ENCODE data around the gene NTSR1.
"Not testable (repeated sequence)": the region's sequence is repeated elsewhere in the genome, so short reads cannot be mapped to it uniquely, and the experiment has no call there.

The NTSR1 gene

GRCh38 chr20:62675156-62675876 is 33.3 kb upstream of the NTSR1 start:
- peak; percentile 85 for DNase-seq

GRCh38 chr20:62675877-62676260 is 32.8 kb upstream of the NTSR1 start:
- no peak for DNase-seq

- DNase-seq: no peak
These were observed 31.7 kb upstream of the NTSR1 start for GRCh38 chr20:62676976-62677375.

GRCh38 chr20:62677678-62678077 is 31.0 kb upstream of the NTSR1 start:
- no peak for DNase-seq

GRCh38 chr20:62678553-62678952 is 30.1 kb upstream of the NTSR1 start:
- DNase-seq: no peak

- DNase-seq: no peak
These were observed 28.6 kb upstream of the NTSR1 start for GRCh38 chr20:62679978-62680589.

GRCh38 chr20:62682912-62683517 is 25.6 kb upstream of the NTSR1 start:
- DNase-seq: no peak

GRCh38 chr20:62683660-62684322 is 24.8 kb upstream of the NTSR1 start:
- not testable (repeated sequence) for DNase-seq

- no peak for DNase-seq
These were observed 23.7 kb upstream of the NTSR1 start for GRCh38 chr20:62684981-62685380.

- DNase-seq: peak; percentile 91
These were observed 22.7 kb upstream of the NTSR1 start for GRCh38 chr20:62685781-62686555.

GRCh38 chr20:62686869-62687830 is 21.5 kb upstream of the NTSR1 start:
- DNase-seq: no peak

GRCh38 chr20:62688083-62688482 is 20.6 kb upstream of the NTSR1 start:
- DNase-seq: no peak

GRCh38 chr20:62688855-62689460 is 19.7 kb upstream of the NTSR1 start:
- DNase-seq: no peak

- DNase-seq: no peak
These were observed 18.8 kb upstream of the NTSR1 start for GRCh38 chr20:62689861-62690260.

GRCh38 chr20:62690261-62690820 is 18.3 kb upstream of the NTSR1 start:
- DNase-seq: no peak

GRCh38 chr20:62691487-62691886 is 17.1 kb upstream of the NTSR1 start:
- no peak for DNase-seq

GRCh38 chr20:62692176-62692575 is 16.5 kb upstream of the NTSR1 start:
- DNase-seq: no peak

GRCh38 chr20:62692801-62693523 is 15.7 kb upstream of the NTSR1 start:
- no peak for DNase-seq

- DNase-seq: no peak
These were observed 15.1 kb upstream of the NTSR1 start for GRCh38 chr20:62693524-62693922.

- no peak for DNase-seq
These were observed 14.5 kb upstream of the NTSR1 start for GRCh38 chr20:62694106-62694505.
